ENCODE results near the gene AKR1C1.
"Not testable (repeated sequence)": the region's sequence is repeated elsewhere in the genome, so short reads cannot be mapped to it uniquely, and the experiment has no call there.

AKR1C1 gene

GRCh38 chr10:5019770-5020612 is 56.8 kb downstream of the AKR1C1 start:
- DNase-seq, result not testable (repeated sequence)

GRCh38 chr10:5021624-5022290 is 58.5 kb downstream of the AKR1C1 start:
- DNase-seq, result not testable (repeated sequence)

GRCh38 chr10:5023177-5023805 is 60.1 kb downstream of the AKR1C1 start:
- no peak for DNase-seq

GRCh38 chr10:5025461-5025881 is 62.3 kb downstream of the AKR1C1 start:
- DNase-seq, result not testable (repeated sequence)

GRCh38 chr10:5030989-5031388 is 67.8 kb downstream of the AKR1C1 start:
- DNase-seq, result no peak

- not testable (repeated sequence) for DNase-seq
Observed at GRCh38 chr10:5031588-5031987, 68.4 kb downstream of the AKR1C1 start.

GRCh38 chr10:5032444-5032843 is 69.2 kb downstream of the AKR1C1 start:
- DNase-seq, result not testable (repeated sequence)

All from activated CD4-positive, alpha-beta T cell treated with anti-CD3 and anti-CD28 coated beads, Interleukin-2, amount 50 U/mL, for 1 hour (primary cell).